ENCODE measurements around the gene CLDN4. TPM values are rescaled to one million over a fixed set of nuclear protein-coding genes. Genes with fewer than 3 reads are reported as not detected.

CLDN4 gene
- total and polyA plus RNA-seq, 4 donors = 0.37 to 2.0 (median 1.3) TPM

DNA sequence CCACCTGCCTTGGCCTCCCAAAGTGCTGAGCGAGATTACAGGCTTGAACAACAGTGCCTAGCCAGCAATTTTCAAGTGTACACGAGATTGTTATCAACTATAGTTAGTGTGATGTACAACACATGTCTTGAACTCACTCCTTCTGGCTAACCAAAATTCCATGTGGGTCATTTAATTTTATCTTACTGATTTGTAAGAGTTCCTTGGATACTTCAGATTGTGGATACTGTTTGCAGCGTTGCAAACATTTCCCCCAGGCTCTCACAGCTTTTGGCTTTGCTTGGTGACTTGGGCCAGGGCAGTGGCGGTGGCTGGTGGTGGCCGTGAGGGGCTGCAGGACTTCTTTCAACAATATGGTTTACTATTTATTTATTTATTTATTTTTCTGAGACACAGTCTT lies 21.7 kb downstream of the CLDN4 start:
- H3K27me3 ChIP-seq (ENCODE audit: control insufficient read depth in 4 of 4, insufficient read depth in 4 of 4, low read length in 3 of 4) = no peaks in the 10 kb centered on the region
- H3K27ac ChIP-seq (ENCODE audit: low read depth in 1 of 2, low read length in 2 of 2) = no peak overlapping the region
- H3K36me3 ChIP-seq (ENCODE audit: control insufficient read depth in 4 of 4, insufficient read depth in 3 of 4, low read depth in 1 of 4, low read length in 3 of 4) = no peaks in the 10 kb centered on the region
- WGBS = 82% methylated on average over 5 of the region's 5 CpGs
- H3K4me3 ChIP-seq (ENCODE audit: low read depth in 1 of 3, low read length in 3 of 3) = no peak overlapping the region
- H3K9ac ChIP-seq (ENCODE audit: low read depth in 1 of 2, low read length in 2 of 2) = no peak overlapping the region
- peaks cover 0 to 8% (median 5%) of the 10 kb centered on the region in 4 donors for H3K4me1 ChIP-seq (ENCODE audit: control insufficient read depth in 4 of 4, insufficient read depth in 4 of 4, low read length in 3 of 4)
- TF ChIP-seq RXRA (IDR thresholded peaks at IDR 0.05) (no peak), NR2F2 (IDR thresholded peaks at IDR 0.05) (no peak)
- TF ChIP-seq, protein P1, sequence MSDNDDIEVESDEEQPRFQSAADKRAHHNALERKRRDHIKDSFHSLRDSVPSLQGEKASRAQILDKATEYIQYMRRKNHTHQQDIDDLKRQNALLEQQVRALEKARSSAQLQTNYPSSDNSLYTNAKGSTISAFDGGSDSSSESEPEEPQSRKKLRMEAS (IDR thresholded peaks at IDR 0.05) = no peak
- DNase-seq (ENCODE audit: low spot score) = no peak
- no peaks in the 10 kb centered on the region for H3K9me3 ChIP-seq (ENCODE audit: control insufficient read depth in 4 of 4, low read length in 3 of 4)

DNA sequence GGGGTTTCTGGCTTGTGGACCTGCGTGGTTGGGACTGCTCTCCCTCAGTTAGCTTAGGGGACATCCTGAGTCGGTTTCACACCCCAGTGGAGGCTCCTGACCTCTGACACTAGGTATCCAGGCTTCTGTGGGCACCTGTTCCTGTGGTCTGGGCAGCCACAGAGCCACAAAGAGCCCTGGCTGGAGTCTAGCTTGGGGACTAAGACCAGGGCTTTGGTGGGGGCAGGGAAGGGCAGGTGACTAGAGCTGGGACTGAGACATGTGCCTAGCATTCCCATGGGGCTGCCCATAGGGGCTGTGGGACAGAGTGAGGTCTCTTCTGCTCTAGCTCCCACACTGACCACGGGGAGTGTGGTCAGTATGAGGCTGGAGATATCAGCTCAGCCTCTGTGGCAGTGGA lies 26.1 kb downstream of the CLDN4 start:
- Histone ChIP-seq H3K27ac (ENCODE audit: low read depth in 1 of 2, low read length in 2 of 2) (no peak overlapping the region), H3K4me3 (ENCODE audit: low read depth in 1 of 3, low read length in 3 of 3) (no peak overlapping the region), H3K9me3 (ENCODE audit: control insufficient read depth in 4 of 4, low read length in 3 of 4) (no peaks in the 10 kb centered on the region), H3K4me1 (ENCODE audit: control insufficient read depth in 4 of 4, insufficient read depth in 4 of 4, low read length in 3 of 4) (peaks cover 0 to 8% (median 5%) of the 10 kb centered on the region in 4 donors), H3K9ac (ENCODE audit: low read depth in 1 of 2, low read length in 2 of 2) (no peak overlapping the region), H3K36me3 (ENCODE audit: control insufficient read depth in 4 of 4, insufficient read depth in 3 of 4, low read depth in 1 of 4, low read length in 3 of 4) (no peaks in the 10 kb centered on the region), H3K27me3 (ENCODE audit: control insufficient read depth in 4 of 4, insufficient read depth in 4 of 4, low read length in 3 of 4) (no peaks in the 10 kb centered on the region)
- WGBS = 73% methylated on average over 3 of the region's 3 CpGs
- DNase-seq (ENCODE audit: low spot score) = no peak
- TF ChIP-seq FOXA2 (IDR thresholded peaks at IDR 0.05) (no peak), JUND (IDR thresholded peaks at IDR 0.05) (no peak), SP1 (IDR thresholded peaks at IDR 0.05) (no peak), EGR1 (IDR thresholded peaks at IDR 0.05; ENCODE audit: low read depth in 2 of 2) (no peak), GABPA (IDR thresholded peaks at IDR 0.05 in 1 of 2, conservative IDR thresholded peaks at IDR 0.05 in 1 of 2) (no peak), TAF1 (conservative IDR thresholded peaks at IDR 0.05) (no peak), RAD21 (IDR thresholded peaks at IDR 0.05) (no peak), YY1 (IDR thresholded peaks at IDR 0.05) (no peak), RXRA (IDR thresholded peaks at IDR 0.05) (no peak), HNF4A (conservative IDR thresholded peaks at IDR 0.05) (no peak), NR2F2 (IDR thresholded peaks at IDR 0.05) (no peak), FOXA1 (IDR thresholded peaks at IDR 0.05) (no peak), HNF4G (IDR thresholded peaks at IDR 0.05) (no peak)
- TF ChIP-seq, protein P2, sequence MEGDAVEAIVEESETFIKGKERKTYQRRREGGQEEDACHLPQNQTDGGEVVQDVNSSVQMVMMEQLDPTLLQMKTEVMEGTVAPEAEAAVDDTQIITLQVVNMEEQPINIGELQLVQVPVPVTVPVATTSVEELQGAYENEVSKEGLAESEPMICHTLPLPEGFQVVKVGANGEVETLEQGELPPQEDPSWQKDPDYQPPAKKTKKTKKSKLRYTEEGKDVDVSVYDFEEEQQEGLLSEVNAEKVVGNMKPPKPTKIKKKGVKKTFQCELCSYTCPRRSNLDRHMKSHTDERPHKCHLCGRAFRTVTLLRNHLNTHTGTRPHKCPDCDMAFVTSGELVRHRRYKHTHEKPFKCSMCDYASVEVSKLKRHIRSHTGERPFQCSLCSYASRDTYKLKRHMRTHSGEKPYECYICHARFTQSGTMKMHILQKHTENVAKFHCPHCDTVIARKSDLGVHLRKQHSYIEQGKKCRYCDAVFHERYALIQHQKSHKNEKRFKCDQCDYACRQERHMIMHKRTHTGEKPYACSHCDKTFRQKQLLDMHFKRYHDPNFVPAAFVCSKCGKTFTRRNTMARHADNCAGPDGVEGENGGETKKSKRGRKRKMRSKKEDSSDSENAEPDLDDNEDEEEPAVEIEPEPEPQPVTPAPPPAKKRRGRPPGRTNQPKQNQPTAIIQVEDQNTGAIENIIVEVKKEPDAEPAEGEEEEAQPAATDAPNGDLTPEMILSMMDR (IDR thresholded peaks at IDR 0.05; ENCODE audit: low read depth, low read length, missing input control) = no peak
- TF ChIP-seq, protein P3, sequence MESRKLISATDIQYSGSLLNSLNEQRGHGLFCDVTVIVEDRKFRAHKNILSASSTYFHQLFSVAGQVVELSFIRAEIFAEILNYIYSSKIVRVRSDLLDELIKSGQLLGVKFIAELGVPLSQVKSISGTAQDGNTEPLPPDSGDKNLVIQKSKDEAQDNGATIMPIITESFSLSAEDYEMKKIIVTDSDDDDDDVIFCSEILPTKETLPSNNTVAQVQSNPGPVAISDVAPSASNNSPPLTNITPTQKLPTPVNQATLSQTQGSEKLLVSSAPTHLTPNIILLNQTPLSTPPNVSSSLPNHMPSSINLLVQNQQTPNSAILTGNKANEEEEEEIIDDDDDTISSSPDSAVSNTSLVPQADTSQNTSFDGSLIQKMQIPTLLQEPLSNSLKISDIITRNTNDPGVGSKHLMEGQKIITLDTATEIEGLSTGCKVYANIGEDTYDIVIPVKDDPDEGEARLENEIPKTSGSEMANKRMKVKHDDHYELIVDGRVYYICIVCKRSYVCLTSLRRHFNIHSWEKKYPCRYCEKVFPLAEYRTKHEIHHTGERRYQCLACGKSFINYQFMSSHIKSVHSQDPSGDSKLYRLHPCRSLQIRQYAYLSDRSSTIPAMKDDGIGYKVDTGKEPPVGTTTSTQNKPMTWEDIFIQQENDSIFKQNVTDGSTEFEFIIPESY (IDR thresholded peaks at IDR 0.05) = no peak
- TF ChIP-seq, protein P4, sequence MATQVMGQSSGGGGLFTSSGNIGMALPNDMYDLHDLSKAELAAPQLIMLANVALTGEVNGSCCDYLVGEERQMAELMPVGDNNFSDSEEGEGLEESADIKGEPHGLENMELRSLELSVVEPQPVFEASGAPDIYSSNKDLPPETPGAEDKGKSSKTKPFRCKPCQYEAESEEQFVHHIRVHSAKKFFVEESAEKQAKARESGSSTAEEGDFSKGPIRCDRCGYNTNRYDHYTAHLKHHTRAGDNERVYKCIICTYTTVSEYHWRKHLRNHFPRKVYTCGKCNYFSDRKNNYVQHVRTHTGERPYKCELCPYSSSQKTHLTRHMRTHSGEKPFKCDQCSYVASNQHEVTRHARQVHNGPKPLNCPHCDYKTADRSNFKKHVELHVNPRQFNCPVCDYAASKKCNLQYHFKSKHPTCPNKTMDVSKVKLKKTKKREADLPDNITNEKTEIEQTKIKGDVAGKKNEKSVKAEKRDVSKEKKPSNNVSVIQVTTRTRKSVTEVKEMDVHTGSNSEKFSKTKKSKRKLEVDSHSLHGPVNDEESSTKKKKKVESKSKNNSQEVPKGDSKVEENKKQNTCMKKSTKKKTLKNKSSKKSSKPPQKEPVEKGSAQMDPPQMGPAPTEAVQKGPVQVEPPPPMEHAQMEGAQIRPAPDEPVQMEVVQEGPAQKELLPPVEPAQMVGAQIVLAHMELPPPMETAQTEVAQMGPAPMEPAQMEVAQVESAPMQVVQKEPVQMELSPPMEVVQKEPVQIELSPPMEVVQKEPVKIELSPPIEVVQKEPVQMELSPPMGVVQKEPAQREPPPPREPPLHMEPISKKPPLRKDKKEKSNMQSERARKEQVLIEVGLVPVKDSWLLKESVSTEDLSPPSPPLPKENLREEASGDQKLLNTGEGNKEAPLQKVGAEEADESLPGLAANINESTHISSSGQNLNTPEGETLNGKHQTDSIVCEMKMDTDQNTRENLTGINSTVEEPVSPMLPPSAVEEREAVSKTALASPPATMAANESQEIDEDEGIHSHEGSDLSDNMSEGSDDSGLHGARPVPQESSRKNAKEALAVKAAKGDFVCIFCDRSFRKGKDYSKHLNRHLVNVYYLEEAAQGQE (IDR thresholded peaks at IDR 0.05) = no peak
- TF ChIP-seq, protein P5, sequence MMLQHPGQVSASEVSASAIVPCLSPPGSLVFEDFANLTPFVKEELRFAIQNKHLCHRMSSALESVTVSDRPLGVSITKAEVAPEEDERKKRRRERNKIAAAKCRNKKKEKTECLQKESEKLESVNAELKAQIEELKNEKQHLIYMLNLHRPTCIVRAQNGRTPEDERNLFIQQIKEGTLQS (IDR thresholded peaks at IDR 0.05) = no peak
- TF ChIP-seq, protein P1 (IDR thresholded peaks at IDR 0.05) = no peak

All from liver (tissue), 9 donors.